Measurements from ENCODE around the gene TMEM63C.

The TMEM63C gene

GRCh38 chr14:77225892-77226557, 44.4 kb downstream of the TMEM63C start:
- Histone ChIP-seq H3F3A (ENCODE audit: insufficient read depth) (no peaks in the 10 kb centered on the region), H3K79me2 (ENCODE audit: insufficient read depth, low read length) (no peaks in the 10 kb centered on the region), H3K9ac (ENCODE audit: low read length) (no peak overlapping the region), H4K20me1 (ENCODE audit: low read depth, low read length) (no peaks in the 10 kb centered on the region), H3K27ac (ENCODE audit: low read depth, low read length) (no peak overlapping the region), H3K4me3 (ENCODE audit: insufficient read depth, low read length, poor library complexity, severe bottlenecking) (no peak overlapping the region), H3K27me3 (ENCODE audit: low read length) (no peaks in the 10 kb centered on the region), H3K4me2 (ENCODE audit: low read depth, low read length, poor library complexity, severe bottlenecking) (no peak overlapping the region), H2AFZ (ENCODE audit: low read depth, low read length, severe bottlenecking) (no peak overlapping the region), H3K36me3 (ENCODE audit: low read length) (no peaks in the 10 kb centered on the region), H3K9me3 (ENCODE audit: insufficient read depth, low read length) (no peaks in the 10 kb centered on the region), H3K9me2 (replicated peaks; ENCODE audit: insufficient read depth, low read length) (no peaks in the 10 kb centered on the region)
- TF ChIP-seq EZH2phosphoT487 (conservative IDR thresholded peaks at IDR 0.05; ENCODE audit: low read length) (no peak), CTCF (IDR thresholded peaks at IDR 0.05; ENCODE audit: insufficient read depth, low read length, poor library complexity, severe bottlenecking) (no peak)

- Histone ChIP-seq H3K27me3 (ENCODE audit: low read length) (no peaks in the 10 kb centered on the region), H3K9me3 (ENCODE audit: insufficient read depth, low read length) (no peaks in the 10 kb centered on the region), H3K27ac (ENCODE audit: low read depth, low read length) (no peak overlapping the region), H3K4me2 (ENCODE audit: low read depth, low read length, poor library complexity, severe bottlenecking) (no peak overlapping the region), H3F3A (ENCODE audit: insufficient read depth) (no peaks in the 10 kb centered on the region), H4K20me1 (ENCODE audit: low read depth, low read length) (no peaks in the 10 kb centered on the region), H3K36me3 (ENCODE audit: low read length) (no peaks in the 10 kb centered on the region), H3K9me2 (replicated peaks; ENCODE audit: insufficient read depth, low read length) (no peaks in the 10 kb centered on the region), H3K9ac (ENCODE audit: low read length) (no peak overlapping the region), H3K79me2 (ENCODE audit: insufficient read depth, low read length) (no peaks in the 10 kb centered on the region), H3K4me3 (ENCODE audit: insufficient read depth, low read length, poor library complexity, severe bottlenecking) (no peak overlapping the region), H2AFZ (ENCODE audit: low read depth, low read length, severe bottlenecking) (no peak overlapping the region)
- TF ChIP-seq EZH2phosphoT487 (conservative IDR thresholded peaks at IDR 0.05; ENCODE audit: low read length) (no peak), CTCF (IDR thresholded peaks at IDR 0.05; ENCODE audit: insufficient read depth, low read length, poor library complexity, severe bottlenecking) (no peak)
Measured at GRCh38 chr14:77228056-77228455, 46.5 kb downstream of the TMEM63C start.

- no peaks in the 10 kb centered on the region for H3K36me3 ChIP-seq (ENCODE audit: low read length)
- no peak for TF ChIP-seq EZH2phosphoT487 (conservative IDR thresholded peaks at IDR 0.05; ENCODE audit: low read length)
- no peak for TF ChIP-seq CTCF (IDR thresholded peaks at IDR 0.05; ENCODE audit: insufficient read depth, low read length, poor library complexity, severe bottlenecking)
- H3F3A ChIP-seq (ENCODE audit: insufficient read depth), result no peaks in the 10 kb centered on the region
- H3K4me3 ChIP-seq (ENCODE audit: insufficient read depth, low read length, poor library complexity, severe bottlenecking), result no peak overlapping the region
- no peaks in the 10 kb centered on the region for H3K9me3 ChIP-seq (ENCODE audit: insufficient read depth, low read length)
- no peak overlapping the region for H2AFZ ChIP-seq (ENCODE audit: low read depth, low read length, severe bottlenecking)
- no peak overlapping the region for H3K4me2 ChIP-seq (ENCODE audit: low read depth, low read length, poor library complexity, severe bottlenecking)
- H3K9ac ChIP-seq (ENCODE audit: low read length), result no peak overlapping the region
- H3K27ac ChIP-seq (ENCODE audit: low read depth, low read length), result no peak overlapping the region
- H3K27me3 ChIP-seq (ENCODE audit: low read length), result no peaks in the 10 kb centered on the region
- H3K9me2 ChIP-seq (replicated peaks; ENCODE audit: insufficient read depth, low read length), result no peaks in the 10 kb centered on the region
- H3K79me2 ChIP-seq (ENCODE audit: insufficient read depth, low read length), result no peaks in the 10 kb centered on the region
- no peaks in the 10 kb centered on the region for H4K20me1 ChIP-seq (ENCODE audit: low read depth, low read length)
Measured at GRCh38 chr14:77230914-77231313, 49.3 kb downstream of the TMEM63C start.
